Prostate gland (tissue), 2 donors: ENCODE measurements around the gene MCM3AP.

Experiments used
- CTCF ChIP-seq, 4 experiments: fragments of 200-600 bp in 2 of 4; fragments of 450-650 bp in 2 of 4; sonication (generic) in 2 of 4; IDR thresholded peaks; 1 replicate in 3 of 4; 2 replicates in 1 of 4; pipeline ENCODE4 v1.5.1; 2016 to 2019; ENCODE audit warnings: antibody characterized with exemption in 4 of 4, mild to moderate bottlenecking in 2 of 4, moderate library complexity in 2 of 4
- POLR2A ChIP-seq: fragments of 450-650 bp; IDR thresholded peaks from one replicate; pipeline ENCODE4 v1.6.1; 2016; ENCODE audit warnings: antibody characterized with exemption, mild to moderate bottlenecking
- POLR2AphosphoS5 ChIP-seq: sonication (generic); formaldehyde crosslinking; IDR thresholded peaks from one replicate; pipeline ENCODE4 v1.6.1; 2017; ENCODE audit warnings: antibody characterized with exemption

GRCh38 chr21:46246345-46246744 lies 39.1 kb downstream of the MCM3AP start:
- TF ChIP-seq CTCF (IDR thresholded peaks at IDR 0.05) (no peak), POLR2A (no peak), POLR2AphosphoS5 (no peak)
